Esophagus (tissue), 2 donors: ENCODE results near the gene BEAN1. TPM values are rescaled to one million over a fixed set of nuclear protein-coding genes. Genes with fewer than 3 reads are reported as not detected.

Experiments used
- H3K27ac ChIP-seq, 2 donors: one replicate each; pipeline ENCODE4 v1.5.1; 2013; ENCODE audit warnings: low read depth in 2 of 2, mild to moderate bottlenecking in 2 of 2, inconsistent platforms in 1 of 2, low read length in 1 of 2, moderate library complexity in 1 of 2
- H3K27me3 ChIP-seq, 2 donors: one replicate each; pipeline ENCODE4 v1.6.1; 2013; ENCODE audit warnings: low read length in 2 of 2, control low read depth in 1 of 2, mild to moderate bottlenecking in 1 of 2; ENCODE audit not compliant: insufficient read depth in 2 of 2, control insufficient read depth in 1 of 2
- H3K36me3 ChIP-seq, 2 donors: one replicate each; pipeline ENCODE4 v1.6.1; 2013; ENCODE audit warnings: low read length in 1 of 2; ENCODE audit not compliant: control insufficient read depth in 2 of 2, insufficient read depth in 2 of 2
- H3K4me1 ChIP-seq, 2 donors: one replicate each; pipeline ENCODE4 v1.6.1; 2013; ENCODE audit warnings: low read length in 1 of 2; ENCODE audit not compliant: control insufficient read depth in 2 of 2, insufficient read depth in 2 of 2
- H3K4me3 ChIP-seq, 2 donors: one replicate each; pipeline ENCODE4 v1.5.1; 2013; ENCODE audit warnings: low read length in 2 of 2, mild to moderate bottlenecking in 2 of 2, low read depth in 1 of 2, moderate library complexity in 1 of 2
- H3K9me3 ChIP-seq, 2 donors: one replicate each; pipeline ENCODE4 v1.6.1; 2013; ENCODE audit warnings: mild to moderate bottlenecking in 2 of 2, low read depth in 1 of 2, low read length in 1 of 2, moderate library complexity in 1 of 2; ENCODE audit not compliant: control insufficient read depth in 2 of 2, insufficient read depth in 1 of 2
- WGBS, 2 donors: extraction: QIAGEN DNeasy Blood & Tissue Kit; methylation state at CpG; one replicate each; pipeline ENCODE4 v1.1.7; 2013; 5-methylcytosine and 5-hydroxymethylcytosine counted together
- polyA plus RNA-seq, 2 donors: library from polyadenylated mRNA; stranded (reverse); fragments of 200-250 nt; gene quantifications; one replicate each; pipeline ENCODE4 v1.2.3, GENCODE V29; 2013
- donor health status: healthy with polysubstance abuse.
- donor health status: Bipolar disorder and iron deficiency.

The BEAN1 gene
- polyA plus RNA-seq, 2 donors = 0.40 to 0.73 TPM

DNA sequence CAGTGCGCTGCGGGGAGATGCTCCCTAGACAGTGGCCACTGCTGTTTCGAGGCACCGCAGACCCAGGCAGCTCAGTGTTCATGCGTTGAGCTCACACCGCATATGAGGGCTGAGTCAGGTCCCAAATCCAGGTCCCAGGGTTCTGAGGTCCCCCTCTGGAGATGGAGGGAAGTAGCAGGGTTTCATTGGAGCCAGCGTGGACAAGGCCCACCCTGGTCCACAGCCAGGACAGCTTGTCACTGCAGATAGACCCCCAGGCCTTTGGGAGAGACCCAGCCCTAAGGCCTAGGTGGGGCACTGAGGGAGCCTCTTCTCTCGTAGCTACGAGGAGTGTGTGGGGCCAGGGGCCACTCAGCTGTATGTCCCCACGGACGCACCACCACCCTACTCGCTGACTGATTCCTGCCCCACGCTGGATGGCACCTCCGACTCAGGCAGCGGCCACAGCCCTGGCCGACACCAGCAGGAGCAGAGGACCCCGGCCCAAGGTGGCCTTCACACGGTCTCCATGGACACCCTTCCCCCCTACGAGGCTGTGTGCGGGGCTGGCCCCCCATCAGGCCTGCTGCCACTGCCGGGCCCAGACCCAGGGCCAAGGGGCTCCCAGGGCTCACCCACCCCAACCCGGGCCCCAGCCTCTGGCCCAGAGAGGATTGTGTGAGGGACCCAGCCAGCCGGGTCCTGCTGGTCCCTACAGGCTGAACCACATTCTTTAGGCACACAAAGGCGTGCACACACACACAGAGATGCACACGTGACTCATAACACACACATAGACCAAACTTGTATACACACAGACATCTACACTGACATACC, 53.4 kb downstream of the BEAN1 start:
- Histone ChIP-seq H3K27ac (no peak overlapping the region), H3K4me3 (no peak overlapping the region), H3K9me3 (no peaks in the 10 kb centered on the region), H3K36me3 (no peaks in the 10 kb centered on the region), H3K27me3 (no peaks in the 10 kb centered on the region), H3K4me1 (peaks cover 3 to 21% of the 10 kb centered on the region in 2 donors)
- 77% methylated on average over 25 of the region's 25 CpGs for whole genome bisulfite sequencing, 2 donors

DNA sequence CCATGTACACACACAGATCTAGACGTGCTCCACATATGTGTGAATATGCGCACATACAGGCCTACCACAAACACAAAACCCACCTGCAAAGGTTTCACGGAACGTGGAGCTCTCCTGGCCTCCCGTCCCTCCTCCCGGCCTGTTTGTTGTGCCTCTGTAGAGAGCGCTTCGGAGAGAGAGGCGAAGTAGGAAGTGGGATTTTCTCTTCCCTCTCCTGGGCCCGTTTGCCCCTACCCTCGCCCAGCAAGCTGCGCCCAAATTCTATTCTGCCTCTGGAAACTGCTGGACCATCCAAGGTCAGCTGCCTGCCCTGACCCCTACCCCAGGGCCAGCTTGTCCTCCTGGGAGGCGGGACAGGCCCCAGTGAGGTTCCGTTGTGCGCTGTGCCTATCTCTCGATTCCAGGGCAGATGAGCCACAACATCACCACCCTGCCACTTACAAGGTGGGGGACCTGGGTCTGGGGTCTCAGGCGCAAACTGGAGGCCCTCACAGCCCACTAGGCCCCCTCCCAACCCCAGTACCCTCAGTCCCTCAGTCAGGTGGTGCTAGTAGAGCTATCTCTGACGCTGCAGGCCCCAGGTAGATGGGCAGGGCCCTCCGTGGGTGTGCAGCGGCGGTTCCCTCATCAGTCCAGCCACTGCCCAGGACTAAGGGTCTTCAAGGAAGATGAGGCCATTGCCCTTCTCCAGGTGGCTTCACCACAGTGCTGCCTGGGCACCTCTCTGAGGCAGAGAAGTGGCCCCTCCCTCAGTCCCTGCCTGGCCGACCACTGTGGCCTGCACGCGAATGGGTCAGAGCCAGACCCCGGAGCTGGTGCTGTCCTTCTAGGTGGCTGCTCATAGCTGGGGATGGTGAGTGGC, 54.2 kb downstream of the BEAN1 start:
- WGBS, 2 donors = 90 to 92% methylated on average over 25 of the region's 25 CpGs
- H3K4me1 ChIP-seq = peaks cover 3 to 21% of the 10 kb centered on the region in 2 donors
- no peak overlapping the region for H3K4me3 ChIP-seq
- H3K27me3 ChIP-seq = no peaks in the 10 kb centered on the region
- no peaks in the 10 kb centered on the region for H3K9me3 ChIP-seq
- H3K36me3 ChIP-seq = no peaks in the 10 kb centered on the region
- H3K27ac ChIP-seq = no peak overlapping the region

- H3K4me3 ChIP-seq = no peak overlapping the region
- no peaks in the 10 kb centered on the region for H3K9me3 ChIP-seq
- H3K27me3 ChIP-seq = no peaks in the 10 kb centered on the region
- H3K27ac ChIP-seq = no peak overlapping the region
- H3K36me3 ChIP-seq = no peaks in the 10 kb centered on the region
- H3K4me1 ChIP-seq = peaks cover 5 to 27% of the 10 kb centered on the region in 2 donors
- WGBS, 2 donors = 69 to 71% methylated on average over 7 of the region's 7 CpGs
Measured at GRCh38 chr16:66481943-66482390, 54.9 kb downstream of the BEAN1 start.

GRCh38 chr16:66483689-66484452, 56.8 kb downstream of the BEAN1 start:
- no peaks in the 10 kb centered on the region for H3K27me3 ChIP-seq
- no peaks in the 10 kb centered on the region for H3K9me3 ChIP-seq
- H3K4me1 ChIP-seq = peaks cover 5 to 23% of the 10 kb centered on the region in 2 donors
- no peaks in the 10 kb centered on the region for H3K36me3 ChIP-seq
- no peak overlapping the region for H3K4me3 ChIP-seq
- whole genome bisulfite sequencing, 2 donors = 39 to 42% methylated on average over 14 of the region's 14 CpGs
- H3K27ac ChIP-seq = no peak overlapping the region

- no peak overlapping the region for H3K4me3 ChIP-seq
- H3K9me3 ChIP-seq = no peaks in the 10 kb centered on the region
- no peak overlapping the region for H3K27ac ChIP-seq
- H3K27me3 ChIP-seq = no peaks in the 10 kb centered on the region
- 85 to 87% methylated on average over 15 of the region's 15 CpGs for WGBS, 2 donors
- peaks cover 2 to 21% of the 10 kb centered on the region in 2 donors for H3K4me1 ChIP-seq
- H3K36me3 ChIP-seq = no peaks in the 10 kb centered on the region
Measured at GRCh38 chr16:66484453-66485213, 57.5 kb downstream of the BEAN1 start.

- Histone ChIP-seq H3K4me3 (no peak overlapping the region), H3K36me3 (no peaks in the 10 kb centered on the region), H3K4me1 (peaks cover 2 to 17% of the 10 kb centered on the region in 2 donors), H3K9me3 (no peaks in the 10 kb centered on the region), H3K27ac (no peak overlapping the region), H3K27me3 (no peaks in the 10 kb centered on the region)
- WGBS, 2 donors = 87 to 91% methylated on average over 6 of the region's 6 CpGs
Measured at GRCh38 chr16:66485376-66485775, 58.3 kb downstream of the BEAN1 start.

- WGBS, 2 donors = 93% methylated on average over 12 of the region's 12 CpGs
- Histone ChIP-seq H3K27ac (peak overlapping the region; percentile 5 to 14), H3K4me1 (peaks cover 2 to 10% of the 10 kb centered on the region in 2 donors), H3K4me3 (no peak overlapping the region), H3K9me3 (no peaks in the 10 kb centered on the region), H3K36me3 (no peaks in the 10 kb centered on the region), H3K27me3 (no peaks in the 10 kb centered on the region)
Measured at GRCh38 chr16:66486199-66486772, 59.2 kb downstream of the BEAN1 start.

GRCh38 chr16:66486773-66487579, 59.9 kb downstream of the BEAN1 start:
- Histone ChIP-seq H3K27me3 (no peaks in the 10 kb centered on the region), H3K4me1 (peaks cover 2 to 6% of the 10 kb centered on the region in 2 donors), H3K9me3 (no peaks in the 10 kb centered on the region), H3K27ac (peak overlapping the region; percentile 21 to 62), H3K36me3 (no peaks in the 10 kb centered on the region), H3K4me3 (no peak overlapping the region)
- 70 to 83% methylated on average over 3 of the region's 3 CpGs for WGBS, 2 donors
